Thyroid gland (tissue), 4 donors: ENCODE results near the gene ZSWIM6. TPM values are rescaled to one million over a fixed set of nuclear protein-coding genes. Genes with fewer than 3 reads are reported as not detected.

Source experiments
- DNase-seq, 2 donors: peaks; one replicate each; pipeline ENCODE4 v3.0.0-alpha.2; 2019
- H3K27ac ChIP-seq, 3 donors: fragments of 200-600 bp; sonication (generic); 1 replicate in 2 of 3; 2 replicates in 1 of 3; pipeline ENCODE4 v1.5.1; 2016 to 2019; ENCODE audit warnings: mild to moderate bottlenecking in 1 of 3, moderate library complexity in 1 of 3
- H3K27me3 ChIP-seq: fragments of 200-600 bp; sonication (generic); one replicate; pipeline ENCODE4 v1.5.1; 2019
- H3K36me3 ChIP-seq, 2 donors: fragments of 200-600 bp; sonication (generic); one replicate each; pipeline ENCODE4 v1.5.1; 2016 to 2019
- H3K4me1 ChIP-seq, 2 donors: fragments of 200-600 bp; sonication (generic); one replicate each; pipeline ENCODE4 v1.5.1; 2017 to 2019
- H3K4me3 ChIP-seq, 3 donors: fragments of 200-600 bp; sonication (generic); replicated peaks in 1 of 3; 1 replicate in 2 of 3; 2 replicates in 1 of 3; pipeline ENCODE4 v1.5.1; 2016; ENCODE audit warnings: mild to moderate bottlenecking in 1 of 3
- H3K9me3 ChIP-seq: fragments of 200-600 bp; sonication (generic); one replicate; pipeline ENCODE4 v1.5.1; 2017
- CTCF ChIP-seq, 6 experiments: fragments of 200-600 bp in 3 of 6; fragments of 450-650 bp in 3 of 6; sonication (generic) in 3 of 6; IDR thresholded peaks; one replicate each; pipeline ENCODE4 v1.5.1; 2016 to 2019; ENCODE audit warnings: antibody characterized with exemption in 6 of 6, mild to moderate bottlenecking in 2 of 6, inconsistent platforms in 1 of 6, moderate library complexity in 1 of 6
- POLR2A ChIP-seq, 2 donors: fragments of 450-650 bp; IDR thresholded peaks; one replicate each; pipeline ENCODE4 v1.6.1; 2017; ENCODE audit warnings: antibody characterized with exemption in 2 of 2, mild to moderate bottlenecking in 2 of 2, moderate library complexity in 1 of 2
- WGBS, 2 donors: methylation state at CpG; one replicate each; pipeline ENCODE4 v1.1.5; 2017; 5-methylcytosine and 5-hydroxymethylcytosine counted together
- intact Hi-C: fragments of 100-400 bp; cut with DNase I; formaldehyde crosslinking; loops from one replicate; pipeline ENCODE4 v1.15.1; 2023
- total RNA-seq, 4 donors: library from RNA; depleted of rRNA; stranded (reverse); fragments of >200 nt; gene quantifications; one replicate each; pipeline ENCODE4 v1.2.3, GENCODE V29; 2016

ZSWIM6 gene
- total RNA-seq, 4 donors from 2014 or later = 11.8 to 20.1 (median 14.5) TPM

- intact Hi-C loops = no loop called here
- no peaks in the 10 kb centered on the region for H3K9me3 ChIP-seq
- peaks cover 12% of the 10 kb centered on the region in 2 donors for H3K4me1 ChIP-seq
- H3K27ac ChIP-seq = no peak overlapping the region
- no peaks in the 10 kb centered on the region for H3K27me3 ChIP-seq
- no peak for DNase-seq
- WGBS, 2 donors = 96 to 100% methylated on average over 2 of the region's 2 CpGs
- H3K4me3 ChIP-seq = no peak overlapping the region
- H3K36me3 ChIP-seq = no peaks in the 10 kb centered on the region
- no peak for TF ChIP-seq CTCF (IDR thresholded peaks at IDR 0.05)
Observed at GRCh38 chr5:61590473-61590872, 258.4 kb downstream of the ZSWIM6 start.

GRCh38 chr5:61591859-61592258, 259.8 kb downstream of the ZSWIM6 start:
- 94 to 95% methylated on average over 4 of the region's 4 CpGs for WGBS, 2 donors
- no peak for TF ChIP-seq POLR2A (IDR thresholded peaks at IDR 0.05)
- TF ChIP-seq CTCF (IDR thresholded peaks at IDR 0.05) = no peak
- intact Hi-C loops = no loop called here

GRCh38 chr5:61595426-61595825, 263.4 kb downstream of the ZSWIM6 start:
- Histone ChIP-seq H3K4me1 (peaks cover 6% of the 10 kb centered on the region in 2 donors), H3K27ac (no peak overlapping the region), H3K36me3 (no peaks in the 10 kb centered on the region), H3K4me3 (no peak overlapping the region), H3K9me3 (no peaks in the 10 kb centered on the region), H3K27me3 (no peaks in the 10 kb centered on the region)
- TF ChIP-seq CTCF (IDR thresholded peaks at IDR 0.05) (no peak), POLR2A (IDR thresholded peaks at IDR 0.05) (no peak)
- no peak for DNase-seq
- intact Hi-C loops = no loop called here

More at GRCh38 chr5:61591859-61592258, 259.8 kb downstream of the ZSWIM6 start:
- H3K4me1 ChIP-seq = peaks cover 0 to 1% of the 10 kb centered on the region in 2 donors
- H3K9me3 ChIP-seq = no peaks in the 10 kb centered on the region
- no peak for DNase-seq
- H3K27me3 ChIP-seq = no peaks in the 10 kb centered on the region
- H3K36me3 ChIP-seq = no peaks in the 10 kb centered on the region
- no peak overlapping the region for H3K4me3 ChIP-seq
- no peak overlapping the region for H3K27ac ChIP-seq

Other genes with a start within 250 kb of the ZSWIM6 start
- 10 to 100 TPM; 37.4 to 55.9 (median 41.2) TPM for gene SMIM15, start 169.8 kb upstream of the ZSWIM6 start, total RNA-seq